ENCODE data around the gene MEIS2. TPM values are rescaled to one million over a fixed set of nuclear protein-coding genes. Genes with fewer than 3 reads are reported as not detected.

Gene MEIS2
- total and polyA plus RNA-seq, 2 of the 13 experiments (the other 11 are each of a cell fraction or from before 2014, with no cell fraction given) = 10.7 to 12.4 TPM

DNA sequence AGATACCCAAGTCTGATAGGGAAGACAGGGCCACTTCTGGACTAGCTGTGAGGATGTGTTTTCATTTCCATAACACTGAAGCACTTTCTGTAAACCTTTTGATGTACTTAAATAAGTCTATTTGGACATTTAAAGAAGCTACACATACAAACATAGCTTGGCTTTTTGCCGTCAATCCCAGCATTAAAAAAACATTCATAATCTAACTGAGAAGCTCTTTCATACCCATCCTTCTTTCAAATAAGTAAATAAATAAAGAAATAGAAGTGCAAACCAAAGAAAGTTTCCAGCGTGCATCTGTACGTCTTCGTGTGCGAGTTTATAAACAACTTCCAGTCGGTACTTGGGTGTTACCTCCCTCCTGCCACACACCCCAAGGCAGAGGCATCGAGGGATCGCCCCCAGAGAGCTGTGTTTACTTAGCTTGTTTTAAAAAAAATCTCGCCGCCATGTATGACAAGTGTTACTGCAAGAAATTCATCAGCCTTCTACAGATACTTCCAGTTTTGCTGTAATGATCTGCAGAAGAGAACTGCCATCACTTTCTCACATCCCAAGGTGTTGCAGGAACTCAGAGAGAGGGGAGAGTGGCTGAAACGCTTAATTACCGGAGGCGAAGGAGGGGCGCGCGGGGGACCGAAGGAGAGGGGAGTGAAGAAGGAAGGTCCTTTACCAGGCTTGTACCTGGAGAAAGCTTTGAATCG lies 9.0 kb upstream of the MEIS2 start (continued):
- TF ChIP-seq FOXJ3 (CRISPR knock-in tag; IDR thresholded peaks at IDR 0.05; ENCODE audit: borderline replicate concordance) = no peak
- no peak for TF ChIP-seq ARNT (IDR thresholded peaks at IDR 0.05)

DNA sequence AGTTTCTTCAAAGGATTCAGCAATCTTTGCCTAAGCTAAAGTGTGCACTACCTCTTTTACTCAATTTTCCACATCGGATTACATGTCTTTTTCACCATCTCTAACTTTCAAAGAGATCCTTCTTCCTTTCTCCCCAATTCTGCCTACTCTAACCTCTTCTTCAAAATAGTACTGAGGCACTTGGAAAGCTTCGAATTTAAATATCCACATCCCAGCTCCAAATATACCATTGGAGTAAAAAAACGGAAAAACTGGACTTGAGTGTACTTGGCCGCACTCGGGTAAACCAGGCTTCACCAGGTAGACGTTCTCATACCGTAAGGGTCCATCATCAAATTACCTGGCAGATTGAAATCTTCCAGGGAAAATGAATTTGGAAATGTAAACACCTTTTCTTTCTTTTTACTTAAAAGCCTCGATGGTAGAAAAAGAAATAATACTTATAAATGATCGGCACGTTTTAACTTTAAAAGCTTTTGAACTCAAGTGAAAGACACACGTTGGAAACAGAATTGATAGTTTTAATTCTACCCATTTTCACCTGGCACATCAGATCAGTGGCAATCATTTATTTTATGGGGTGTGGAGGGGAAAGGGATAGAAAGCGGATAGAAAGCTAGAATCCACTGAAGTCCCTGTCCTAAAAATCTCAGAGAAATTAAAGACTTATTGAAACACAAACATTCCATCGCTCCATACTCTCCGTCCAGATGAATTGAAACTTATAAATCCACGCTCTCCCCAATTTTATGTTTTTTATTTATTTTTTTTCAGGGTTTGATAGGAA lies 8.2 kb upstream of the MEIS2 start:
- DNase-seq (ENCODE audit: low spot score) = no peak
- FAIRE-seq = no peak
- peaks cover 33% of the 10 kb centered on the region for H3K4me1 ChIP-seq (ENCODE audit: insufficient read depth, low read length)
- no TSS peak for BruUV-seq (replicated peaks)
- no peaks in the 10 kb centered on the region for H3K9me3 ChIP-seq (ENCODE audit: low read length)
- ChIA-PET CTCF (ENCODE audit: low intra/inter-chr PET ratio, low total read pairs) (no interaction called here), POLR2A (no interaction called here)
- H3K36me3 ChIP-seq (replicated peaks in 1 of 2; ENCODE audit: control insufficient read depth in 1 of 2, insufficient read depth in 2 of 2, low read length in 2 of 2) = no peaks in the 10 kb centered on the region
- no peak overlapping the region for H3K4me2 ChIP-seq (ENCODE audit: low read depth, low read length)
- intact Hi-C loops (cut with micrococcal nuclease; ENCODE audit: unreplicated experiment) = loop anchor here (10.0 kb wide), 1 partner anchor 1584 kb away; no protein-coding TSS in a partner anchor
- in situ Hi-C loops (cut with HindIII; ENCODE audit: extremely low pct_ligation_motif_present, low pct_unique_long_range_greater_than_20kb) = loop anchor here (5.0 to 25.0 kb wide), 4 partner anchors 226 to 1821 kb away; partner anchors contain the start of gene DPH6
- H2AFZ ChIP-seq (ENCODE audit: low read length) = no peak overlapping the region
- no peak for ATAC-seq
- H4K20me1 ChIP-seq (ENCODE audit: insufficient read depth, low read length) = no peaks in the 10 kb centered on the region
- 84% methylated on average over 15 of the region's 15 CpGs for WGBS (ENCODE audit: low lambda C conversion rate)
- no peak overlapping the region for H3K27ac ChIP-seq (ENCODE audit: extremely low read length, insufficient read depth, low read length)
- no peak overlapping the region for H3K4me3 ChIP-seq (replicated peaks in 1 of 3; ENCODE audit: insufficient read depth in 1 of 3, low read depth in 2 of 3, low read length in 3 of 3)
- H3K79me2 ChIP-seq (ENCODE audit: insufficient read depth, low read length) = no peaks in the 10 kb centered on the region
- H3K27me3 ChIP-seq (ENCODE audit: control insufficient read depth in 1 of 2, insufficient read depth in 2 of 2, low read length in 2 of 2) = peaks cover 0 to 31% of the 10 kb centered on the region in 2 experiments; a peak in 3 of 5 replicates
- no peak overlapping the region for H3K9ac ChIP-seq (ENCODE audit: insufficient read depth, low read depth, low read length)
- TF ChIP-seq ZNF629 (CRISPR knock-in tag; conservative IDR thresholded peaks at IDR 0.05) (no peak), EEA1 (CRISPR knock-in tag; IDR thresholded peaks at IDR 0.05; ENCODE audit: borderline replicate concordance) (no peak), ZNF615 (CRISPR knock-in tag; IDR thresholded peaks at IDR 0.05; ENCODE audit: borderline replicate concordance) (no peak), MIER3 (CRISPR knock-in tag; IDR thresholded peaks at IDR 0.05; ENCODE audit: borderline replicate concordance) (no peak), SYNCRIP (IDR thresholded peaks at IDR 0.05; ENCODE audit: insufficient read depth, low read depth, low read length) (no peak), ATF7 (IDR thresholded peaks at IDR 0.05) (no peak), ATF7 (CRISPR knock-in tag; IDR thresholded peaks at IDR 0.05) (no peak), ZNF792 (CRISPR knock-in tag; IDR thresholded peaks at IDR 0.05) (no peak), ZNF263 (CRISPR knock-in tag; IDR thresholded peaks at IDR 0.05) (no peak)
- TF ChIP-seq, protein P1, sequence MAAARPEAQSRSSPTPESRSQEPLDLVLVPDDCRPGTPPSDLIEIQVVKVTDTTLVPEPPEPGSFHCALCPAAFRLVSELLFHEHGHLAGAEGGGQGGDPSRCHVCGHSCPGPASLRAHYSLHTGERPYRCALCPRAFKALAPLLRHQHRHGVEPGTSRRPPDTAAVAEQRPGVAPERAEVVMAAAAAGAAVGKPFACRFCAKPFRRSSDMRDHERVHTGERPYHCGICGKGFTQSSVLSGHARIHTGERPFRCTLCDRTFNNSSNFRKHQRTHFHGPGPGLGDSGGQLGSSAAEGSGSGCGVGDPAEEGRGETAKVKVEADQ (CRISPR knock-in tag; IDR thresholded peaks at IDR 0.05; ENCODE audit: borderline replicate concordance) = no peak
- TF ChIP-seq, protein P2, sequence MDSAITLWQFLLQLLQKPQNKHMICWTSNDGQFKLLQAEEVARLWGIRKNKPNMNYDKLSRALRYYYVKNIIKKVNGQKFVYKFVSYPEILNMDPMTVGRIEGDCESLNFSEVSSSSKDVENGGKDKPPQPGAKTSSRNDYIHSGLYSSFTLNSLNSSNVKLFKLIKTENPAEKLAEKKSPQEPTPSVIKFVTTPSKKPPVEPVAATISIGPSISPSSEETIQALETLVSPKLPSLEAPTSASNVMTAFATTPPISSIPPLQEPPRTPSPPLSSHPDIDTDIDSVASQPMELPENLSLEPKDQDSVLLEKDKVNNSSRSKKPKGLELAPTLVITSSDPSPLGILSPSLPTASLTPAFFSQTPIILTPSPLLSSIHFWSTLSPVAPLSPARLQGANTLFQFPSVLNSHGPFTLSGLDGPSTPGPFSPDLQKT (CRISPR knock-in tag; IDR thresholded peaks at IDR 0.05; ENCODE audit: borderline replicate concordance) = no peak
- TF ChIP-seq, protein P3, sequence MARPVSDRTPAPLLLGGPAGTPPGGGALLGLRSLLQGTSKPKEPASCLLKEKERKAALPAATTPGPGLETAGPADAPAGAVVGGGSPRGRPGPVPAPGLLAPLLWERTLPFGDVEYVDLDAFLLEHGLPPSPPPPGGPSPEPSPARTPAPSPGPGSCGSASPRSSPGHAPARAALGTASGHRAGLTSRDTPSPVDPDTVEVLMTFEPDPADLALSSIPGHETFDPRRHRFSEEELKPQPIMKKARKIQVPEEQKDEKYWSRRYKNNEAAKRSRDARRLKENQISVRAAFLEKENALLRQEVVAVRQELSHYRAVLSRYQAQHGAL (CRISPR knock-in tag; IDR thresholded peaks at IDR 0.05; ENCODE audit: not compliant biosample characterization) = no peak

Data from HepG2 (cell line).